GM12864 (cell line): ENCODE measurements around the gene C11orf86.

Experiments
- DNase-seq: peaks from one replicate; pipeline ENCODE4 v3.0.0-alpha.2; 2011; ENCODE audit warnings: low read depth
- H3K4me3 ChIP-seq: 2 replicates; pipeline ENCODE4 v1.5.1; 2011; ENCODE audit warnings: mild to moderate bottlenecking, low read depth, low read length, control low read depth
- TF ChIP-seq, protein P1 (sequence below): IDR thresholded peaks from 2 replicates; pipeline ENCODE4 v1.5.1; 2011; ENCODE audit warnings: low read depth, mild to moderate bottlenecking, moderate library complexity, low read length, control low read depth, inconsistent platforms; ENCODE audit errors: missing control alignments

Gene C11orf86

GRCh38 chr11:67024410-67024809, 49.3 kb downstream of the C11orf86 start:
- TF ChIP-seq, protein P1, sequence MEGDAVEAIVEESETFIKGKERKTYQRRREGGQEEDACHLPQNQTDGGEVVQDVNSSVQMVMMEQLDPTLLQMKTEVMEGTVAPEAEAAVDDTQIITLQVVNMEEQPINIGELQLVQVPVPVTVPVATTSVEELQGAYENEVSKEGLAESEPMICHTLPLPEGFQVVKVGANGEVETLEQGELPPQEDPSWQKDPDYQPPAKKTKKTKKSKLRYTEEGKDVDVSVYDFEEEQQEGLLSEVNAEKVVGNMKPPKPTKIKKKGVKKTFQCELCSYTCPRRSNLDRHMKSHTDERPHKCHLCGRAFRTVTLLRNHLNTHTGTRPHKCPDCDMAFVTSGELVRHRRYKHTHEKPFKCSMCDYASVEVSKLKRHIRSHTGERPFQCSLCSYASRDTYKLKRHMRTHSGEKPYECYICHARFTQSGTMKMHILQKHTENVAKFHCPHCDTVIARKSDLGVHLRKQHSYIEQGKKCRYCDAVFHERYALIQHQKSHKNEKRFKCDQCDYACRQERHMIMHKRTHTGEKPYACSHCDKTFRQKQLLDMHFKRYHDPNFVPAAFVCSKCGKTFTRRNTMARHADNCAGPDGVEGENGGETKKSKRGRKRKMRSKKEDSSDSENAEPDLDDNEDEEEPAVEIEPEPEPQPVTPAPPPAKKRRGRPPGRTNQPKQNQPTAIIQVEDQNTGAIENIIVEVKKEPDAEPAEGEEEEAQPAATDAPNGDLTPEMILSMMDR, result no peak
- DNase-seq, result no peak
- no peak overlapping the region for H3K4me3 ChIP-seq

DNA sequence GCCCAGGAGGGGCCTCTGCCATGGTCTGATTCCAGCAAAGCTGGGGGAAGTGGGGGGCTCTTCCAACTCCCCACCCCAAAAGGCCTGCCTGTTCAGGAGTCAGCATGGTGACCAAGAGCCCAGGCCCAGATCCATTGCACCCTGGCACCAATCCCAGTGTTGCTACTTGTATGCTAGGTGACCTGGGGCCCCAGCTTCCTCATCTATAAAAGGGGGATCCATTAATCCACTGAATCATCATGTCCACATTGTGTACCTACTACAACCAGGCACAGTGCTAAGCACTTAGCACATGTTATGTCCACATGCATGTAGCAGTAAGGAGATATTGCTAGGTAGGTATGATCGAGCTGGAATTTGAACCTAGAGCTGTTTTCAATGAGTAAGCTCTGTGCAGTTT, 49.9 kb downstream of the C11orf86 start:
- H3K4me3 ChIP-seq, result no peak overlapping the region
- TF ChIP-seq, protein P1, result no peak
- no peak for DNase-seq

GRCh38 chr11:67025750-67026149, 50.6 kb downstream of the C11orf86 start:
- no peak overlapping the region for H3K4me3 ChIP-seq
- TF ChIP-seq, protein P1, result no peak
- DNase-seq, result no peak
